Measurements from ENCODE around the gene C3.
"Not testable (repeated sequence)": the region's sequence is repeated elsewhere in the genome, so short reads cannot be mapped to it uniquely, and the experiment has no call there.

Gene C3

DNA sequence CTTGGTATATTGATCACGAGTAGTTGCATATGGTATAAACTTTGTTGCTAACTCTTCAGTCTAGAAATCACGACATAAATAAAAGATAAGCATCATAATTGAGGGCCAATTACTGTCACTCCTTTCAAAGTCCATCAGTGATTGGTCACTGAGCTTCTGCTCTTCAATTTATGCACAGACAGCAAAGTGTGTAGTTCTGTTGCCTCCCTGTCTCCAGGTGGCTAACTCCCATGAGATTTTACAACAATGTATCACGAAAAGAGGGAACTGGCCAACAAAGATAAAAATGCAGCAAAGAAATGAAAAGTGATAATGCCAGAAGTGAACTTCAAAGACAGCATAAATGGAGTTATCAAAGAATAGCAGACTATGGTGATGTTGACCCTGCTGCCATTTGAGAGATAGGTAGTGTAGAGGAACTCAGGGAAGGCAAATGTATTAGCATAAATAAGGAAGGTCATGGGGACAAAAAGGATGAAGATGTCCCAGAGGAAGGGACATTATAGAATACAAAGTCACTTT is 37.8 kb downstream of the C3 start:
- peaks cover 22% of the 10 kb centered on the region for H3K9me3 ChIP-seq (ENCODE audit: insufficient read depth, low read depth, low read length)
- H3K4me3 ChIP-seq (ENCODE audit: low read length), result no peak overlapping the region
- H3K27me3 ChIP-seq (ENCODE audit: insufficient read depth, low read length), result no peaks in the 10 kb centered on the region
- no peak overlapping the region for H3K27ac ChIP-seq (ENCODE audit: low read depth, low read length)
- no peak overlapping the region for H3K9ac ChIP-seq (ENCODE audit: low read depth, low read length)
- 48% methylated on average over 2 of the region's 3 CpGs for WGBS
- H3K4me1 ChIP-seq (ENCODE audit: insufficient read depth, low read length), result no peaks in the 10 kb centered on the region
- H3K36me3 ChIP-seq (ENCODE audit: insufficient read depth, low read length), result no peaks in the 10 kb centered on the region

DNA sequence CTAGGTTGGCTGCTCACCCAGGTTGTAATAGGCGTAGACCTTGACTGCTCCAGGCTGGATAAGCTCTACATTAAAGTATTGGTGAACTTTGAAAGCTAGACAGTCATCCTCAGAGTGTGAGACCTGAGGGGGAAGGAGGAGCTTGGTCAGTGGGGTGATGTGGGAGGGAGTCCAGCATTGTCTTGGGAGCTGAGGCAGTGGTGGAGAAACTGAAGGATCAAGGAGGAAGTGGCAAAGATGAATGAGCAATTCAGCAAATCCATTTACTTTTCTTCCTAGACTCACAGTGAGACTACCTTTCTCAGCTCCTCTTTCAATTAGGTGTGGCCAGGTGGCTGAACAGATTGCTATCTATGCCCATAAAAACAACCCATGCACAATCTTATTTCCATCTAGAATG is 40.3 kb downstream of the C3 start:
- Histone ChIP-seq H3K27me3 (ENCODE audit: insufficient read depth, low read length) (no peaks in the 10 kb centered on the region), H3K27ac (ENCODE audit: low read depth, low read length) (no peak overlapping the region), H3K9ac (ENCODE audit: low read depth, low read length) (no peak overlapping the region), H3K9me3 (ENCODE audit: insufficient read depth, low read depth, low read length) (peaks cover 16% of the 10 kb centered on the region), H3K4me3 (ENCODE audit: low read length) (no peak overlapping the region), H3K36me3 (ENCODE audit: insufficient read depth, low read length) (no peaks in the 10 kb centered on the region), H3K4me1 (ENCODE audit: insufficient read depth, low read length) (peaks cover 2% of the 10 kb centered on the region)
- WGBS, result 90% methylated on average over 1 of the region's 1 CpG

DNA sequence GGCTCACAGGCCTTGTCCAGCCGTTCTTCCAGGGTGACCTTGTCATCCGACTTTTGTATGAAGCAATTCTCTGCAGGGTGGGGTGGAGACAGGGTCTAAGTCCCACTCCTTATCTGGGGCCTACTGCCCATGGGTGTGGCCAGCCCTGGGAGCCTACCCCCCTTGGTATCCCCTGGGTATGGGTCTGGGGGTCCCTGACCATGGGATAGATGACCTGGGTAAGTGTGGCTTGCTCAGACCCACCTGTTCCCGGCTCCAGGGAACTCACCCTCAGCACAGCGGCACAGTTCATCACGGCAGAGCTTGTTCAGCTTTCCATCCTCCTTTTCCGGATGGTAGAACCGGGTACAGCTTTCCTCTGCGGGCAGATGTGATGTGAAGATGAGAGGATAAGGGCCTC is 41.3 kb downstream of the C3 start:
- peaks cover 4% of the 10 kb centered on the region for H3K4me1 ChIP-seq (ENCODE audit: insufficient read depth, low read length)
- no peak overlapping the region for H3K4me3 ChIP-seq (ENCODE audit: low read length)
- WGBS, result 89% methylated on average over 7 of the region's 8 CpGs
- H3K9me3 ChIP-seq (ENCODE audit: insufficient read depth, low read depth, low read length), result peaks cover 13% of the 10 kb centered on the region; the same call in 1 of the 2 replicates
- H3K36me3 ChIP-seq (ENCODE audit: insufficient read depth, low read length), result no peaks in the 10 kb centered on the region
- H3K27ac ChIP-seq (ENCODE audit: low read depth, low read length), result no peak overlapping the region
- no peaks in the 10 kb centered on the region for H3K27me3 ChIP-seq (ENCODE audit: insufficient read depth, low read length)
- H3K9ac ChIP-seq (ENCODE audit: low read depth, low read length), result no peak overlapping the region

DNA sequence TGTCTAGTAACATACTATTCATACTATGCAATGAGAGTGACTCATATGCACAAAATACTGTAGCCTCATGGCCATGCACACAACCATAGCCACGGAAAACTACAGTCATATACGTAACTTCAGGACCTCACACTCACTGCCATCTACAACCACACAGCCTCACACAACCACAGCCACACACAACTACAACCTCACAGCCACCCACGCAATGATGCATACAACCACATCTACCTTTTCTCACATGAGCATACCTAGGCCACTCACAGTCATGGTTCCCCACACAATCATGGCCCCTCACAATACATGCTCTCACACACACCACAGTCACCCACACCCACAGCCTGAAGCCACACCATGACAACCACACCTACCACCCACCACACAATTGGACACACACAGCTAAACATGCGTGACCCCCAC is 41.8 kb downstream of the C3 start:
- Histone ChIP-seq H3K9ac (ENCODE audit: low read depth, low read length) (no peak overlapping the region), H3K9me3 (ENCODE audit: insufficient read depth, low read depth, low read length) (peaks cover 13% of the 10 kb centered on the region; the same call in 1 of the 2 replicates), H3K4me3 (ENCODE audit: low read length) (no peak overlapping the region), H3K27ac (ENCODE audit: low read depth, low read length) (no peak overlapping the region), H3K36me3 (ENCODE audit: insufficient read depth, low read length) (no peaks in the 10 kb centered on the region), H3K27me3 (ENCODE audit: insufficient read depth, low read length) (no peaks in the 10 kb centered on the region), H3K4me1 (ENCODE audit: insufficient read depth, low read length) (peaks cover 4% of the 10 kb centered on the region)
- 86% methylated on average over 4 of the region's 4 CpGs for WGBS

DNA sequence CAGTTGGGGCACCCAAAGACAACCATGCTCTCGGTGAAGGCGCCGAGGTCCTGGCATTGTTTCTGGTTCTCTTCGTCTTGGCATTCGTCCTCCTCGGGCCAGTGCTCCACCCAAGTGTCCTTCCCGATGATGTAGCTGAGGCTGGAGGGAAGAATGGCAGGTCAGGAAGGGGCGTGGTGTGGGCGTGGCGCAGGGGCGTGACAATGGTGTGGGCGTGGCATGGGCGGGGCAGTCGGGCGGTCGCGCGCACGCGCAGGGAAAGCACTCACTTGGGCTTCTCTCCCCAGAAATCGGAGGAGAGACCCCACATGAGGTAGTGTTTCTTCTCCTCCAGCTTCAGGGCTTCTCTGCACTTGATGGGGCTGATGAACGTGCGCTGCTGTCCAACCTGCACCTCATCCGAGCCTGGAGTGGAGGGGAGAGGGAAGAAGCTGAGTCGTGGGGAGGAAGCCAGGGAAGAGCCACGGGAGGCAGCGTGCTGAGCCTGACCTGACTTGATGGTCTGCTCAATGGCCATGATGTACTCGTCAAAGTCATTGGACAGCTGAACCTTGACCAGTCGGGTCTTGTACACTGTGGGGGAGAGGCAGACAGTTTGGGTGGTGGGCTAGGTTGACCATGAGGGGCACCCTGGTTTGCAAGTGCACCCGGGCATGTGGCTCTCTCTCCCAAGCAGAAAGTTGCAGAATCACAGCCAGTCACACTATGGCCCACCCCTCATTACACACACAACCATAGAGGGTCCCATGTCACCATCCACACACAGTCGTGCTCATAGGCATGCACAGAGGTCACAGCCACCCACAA is 42.4 kb downstream of the C3 start:
- 84% methylated on average over 31 of the region's 31 CpGs for WGBS
- Histone ChIP-seq H3K36me3 (ENCODE audit: insufficient read depth, low read length) (no peaks in the 10 kb centered on the region), H3K27ac (ENCODE audit: low read depth, low read length) (no peak overlapping the region), H3K4me3 (ENCODE audit: low read length) (peak overlapping the region; percentile 53), H3K9me3 (ENCODE audit: insufficient read depth, low read depth, low read length) (peaks cover 13% of the 10 kb centered on the region; the same call in 1 of the 2 replicates), H3K4me1 (ENCODE audit: insufficient read depth, low read length) (peaks cover 4% of the 10 kb centered on the region), H3K27me3 (ENCODE audit: insufficient read depth, low read length) (no peaks in the 10 kb centered on the region), H3K9ac (ENCODE audit: low read depth, low read length) (no peak overlapping the region)

DNA sequence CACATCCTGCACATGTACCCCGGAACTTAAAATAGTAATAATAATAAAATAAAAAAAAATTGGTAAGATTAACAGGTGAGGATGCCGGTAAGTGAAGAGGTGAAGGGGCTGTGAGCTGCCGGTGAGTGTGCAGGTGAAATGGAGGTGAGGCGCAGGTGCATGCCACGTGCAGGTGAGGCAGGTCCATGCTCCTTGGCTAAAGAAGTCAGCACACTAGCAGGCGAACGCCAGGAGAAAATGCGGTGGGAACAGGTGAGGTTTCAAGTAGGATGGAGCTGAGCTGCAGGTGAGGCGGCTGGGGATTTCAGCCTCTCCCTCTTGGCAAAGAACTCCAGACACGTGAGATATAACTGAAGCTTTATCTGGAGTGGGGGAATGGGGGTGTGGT is 43.0 kb downstream of the C3 start:
- Histone ChIP-seq H3K27me3 (ENCODE audit: insufficient read depth, low read length) (no peaks in the 10 kb centered on the region), H3K9ac (ENCODE audit: low read depth, low read length) (no peak overlapping the region), H3K4me1 (ENCODE audit: insufficient read depth, low read length) (peaks cover 4% of the 10 kb centered on the region), H3K27ac (ENCODE audit: low read depth, low read length) (no peak overlapping the region), H3K9me3 (ENCODE audit: insufficient read depth, low read depth, low read length) (peaks cover 13% of the 10 kb centered on the region; the same call in 1 of the 2 replicates), H3K4me3 (ENCODE audit: low read length) (peak overlapping the region; percentile 53), H3K36me3 (ENCODE audit: insufficient read depth, low read length) (no peaks in the 10 kb centered on the region)
- 80% methylated on average over 9 of the region's 10 CpGs for WGBS

DNA sequence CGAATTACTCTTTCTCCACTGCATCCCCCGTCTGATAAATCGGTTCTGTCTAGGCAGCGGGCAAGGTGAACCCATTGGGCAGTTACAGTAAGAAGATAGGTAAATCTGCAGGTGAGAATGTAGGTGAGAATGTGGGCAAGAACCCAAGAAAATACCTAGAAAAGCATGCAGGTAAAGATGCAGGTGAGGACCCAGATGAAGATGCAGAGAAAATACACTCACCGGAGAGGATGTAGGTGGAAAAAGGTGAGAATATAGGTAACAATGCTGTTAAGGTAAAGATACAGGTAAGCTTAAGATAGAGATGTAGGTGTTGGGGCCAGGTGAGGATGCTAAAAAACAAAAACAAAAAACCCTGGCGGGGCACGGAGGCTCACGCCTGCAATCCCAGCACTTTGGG is 44.2 kb downstream of the C3 start:
- Histone ChIP-seq H3K27me3 (ENCODE audit: insufficient read depth, low read length) (no peaks in the 10 kb centered on the region), H3K4me3 (ENCODE audit: low read length) (no peak overlapping the region), H3K36me3 (ENCODE audit: insufficient read depth, low read length) (no peaks in the 10 kb centered on the region), H3K4me1 (ENCODE audit: insufficient read depth, low read length) (peaks cover 4% of the 10 kb centered on the region), H3K9ac (ENCODE audit: low read depth, low read length) (no peak overlapping the region), H3K9me3 (ENCODE audit: insufficient read depth, low read depth, low read length) (peaks cover 13% of the 10 kb centered on the region; the same call in 1 of the 2 replicates), H3K27ac (ENCODE audit: low read depth, low read length) (no peak overlapping the region)
- WGBS, result 86% methylated on average over 8 of the region's 8 CpGs

DNA sequence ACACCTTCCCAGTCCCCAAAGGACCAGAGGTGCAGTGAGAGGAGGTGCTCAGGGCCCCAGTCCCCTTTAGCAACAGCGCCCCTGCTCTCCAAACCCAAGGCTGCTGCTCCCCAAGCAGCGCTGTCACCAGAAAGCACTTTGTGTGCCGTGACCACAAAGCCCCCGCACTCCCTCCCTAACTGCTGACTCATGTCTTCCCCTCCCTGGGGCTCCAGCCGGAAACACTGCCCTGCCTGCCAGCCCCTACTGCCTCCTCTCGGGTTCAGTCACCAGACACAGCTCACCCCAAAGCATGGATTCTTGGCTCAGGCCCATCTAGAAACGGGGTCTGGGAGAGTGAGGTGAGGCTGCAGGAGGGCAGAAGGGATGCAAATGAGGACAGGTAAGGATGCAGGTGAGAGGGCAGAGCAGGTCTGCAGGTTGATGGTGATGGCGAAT is 45.6 kb downstream of the C3 start:
- H3K27ac ChIP-seq (ENCODE audit: low read depth, low read length), result no peak overlapping the region
- 74% methylated on average over 8 of the region's 8 CpGs for WGBS
- H3K9ac ChIP-seq (ENCODE audit: low read depth, low read length), result peak overlapping the region; percentile 36; the same call in 1 of the 2 replicates
- H3K4me3 ChIP-seq (ENCODE audit: low read length), result peak overlapping the region; percentile 22; the same call in 1 of the 2 replicates
- peaks cover 4% of the 10 kb centered on the region for H3K4me1 ChIP-seq (ENCODE audit: insufficient read depth, low read length)
- peaks cover 10% of the 10 kb centered on the region; the same call in 1 of the 2 replicates for H3K9me3 ChIP-seq (ENCODE audit: insufficient read depth, low read depth, low read length)
- H3K27me3 ChIP-seq (ENCODE audit: insufficient read depth, low read length), result no peaks in the 10 kb centered on the region
- H3K36me3 ChIP-seq (ENCODE audit: insufficient read depth, low read length), result no peaks in the 10 kb centered on the region

DNA sequence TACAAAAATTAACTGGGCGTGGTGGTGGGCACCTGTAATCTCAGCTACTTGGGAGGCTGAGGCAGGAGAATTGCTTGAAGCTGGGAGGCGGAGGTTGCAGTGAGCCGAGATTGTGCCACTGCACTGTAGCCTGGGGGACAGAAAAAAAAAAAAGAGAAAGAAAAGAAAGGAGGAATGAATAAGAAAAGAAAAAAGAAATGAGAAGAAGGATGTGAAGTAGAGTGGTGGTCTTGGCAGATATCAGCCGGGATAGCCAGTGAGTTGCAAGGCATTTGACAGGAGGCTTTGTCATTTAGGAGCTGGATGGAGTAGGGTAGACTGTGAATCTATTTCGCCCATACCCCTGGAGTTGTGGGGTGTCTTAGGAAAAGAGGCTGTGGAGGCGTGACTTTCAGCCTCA is 46.0 kb downstream of the C3 start:
- H3K27me3 ChIP-seq (ENCODE audit: insufficient read depth, low read length); H3K36me3 ChIP-seq (ENCODE audit: insufficient read depth, low read length); H3K27ac ChIP-seq (ENCODE audit: low read depth, low read length); H3K9me3 ChIP-seq (ENCODE audit: insufficient read depth, low read depth, low read length); H3K4me3 ChIP-seq (ENCODE audit: low read length); H3K4me1 ChIP-seq (ENCODE audit: insufficient read depth, low read length): not testable (repeated sequence)
- 87% methylated on average over 5 of the region's 6 CpGs for WGBS
- peak overlapping the region; percentile 36; the same call in 1 of the 2 replicates for H3K9ac ChIP-seq (ENCODE audit: low read depth, low read length)

DNA sequence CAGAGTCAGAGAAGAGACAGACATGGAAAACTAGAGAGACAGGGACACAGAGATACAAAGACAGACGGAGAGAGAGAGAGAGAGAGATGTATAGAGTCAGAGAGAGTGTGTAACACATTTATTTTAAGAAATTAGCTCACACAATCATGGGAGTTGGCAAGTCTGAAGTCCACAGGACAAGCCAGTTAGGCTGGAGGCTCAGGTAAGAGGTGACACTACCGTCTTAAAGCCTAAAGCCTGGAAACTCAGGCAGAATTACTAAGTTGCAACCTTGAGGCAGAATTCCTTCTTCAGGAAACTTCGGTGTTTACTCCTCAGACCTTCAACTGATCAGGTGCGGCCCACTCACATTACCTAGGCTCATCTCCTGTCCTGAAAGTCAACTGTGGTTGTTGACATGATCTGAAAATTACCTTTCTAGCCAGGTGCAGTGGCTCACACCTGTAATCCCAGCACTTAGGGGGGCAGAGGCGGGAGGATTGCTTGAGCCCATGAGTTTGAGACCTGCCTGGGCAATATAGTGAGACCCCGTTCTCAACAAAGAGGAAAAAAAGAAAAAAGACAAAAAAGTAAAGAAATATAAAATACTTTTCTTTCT is 47.7 kb downstream of the C3 start:
- peaks cover 4% of the 10 kb centered on the region for H3K4me1 ChIP-seq (ENCODE audit: insufficient read depth, low read length)
- no peaks in the 10 kb centered on the region for H3K36me3 ChIP-seq (ENCODE audit: insufficient read depth, low read length)
- no peaks in the 10 kb centered on the region for H3K9me3 ChIP-seq (ENCODE audit: insufficient read depth, low read depth, low read length)
- H3K9ac ChIP-seq (ENCODE audit: low read depth, low read length), result no peak overlapping the region
- 59% methylated on average over 5 of the region's 6 CpGs for WGBS
- H3K4me3 ChIP-seq (ENCODE audit: low read length), result no peak overlapping the region
- H3K27ac ChIP-seq (ENCODE audit: low read depth, low read length), result no peak overlapping the region
- H3K27me3 ChIP-seq (ENCODE audit: insufficient read depth, low read length), result no peaks in the 10 kb centered on the region

DNA sequence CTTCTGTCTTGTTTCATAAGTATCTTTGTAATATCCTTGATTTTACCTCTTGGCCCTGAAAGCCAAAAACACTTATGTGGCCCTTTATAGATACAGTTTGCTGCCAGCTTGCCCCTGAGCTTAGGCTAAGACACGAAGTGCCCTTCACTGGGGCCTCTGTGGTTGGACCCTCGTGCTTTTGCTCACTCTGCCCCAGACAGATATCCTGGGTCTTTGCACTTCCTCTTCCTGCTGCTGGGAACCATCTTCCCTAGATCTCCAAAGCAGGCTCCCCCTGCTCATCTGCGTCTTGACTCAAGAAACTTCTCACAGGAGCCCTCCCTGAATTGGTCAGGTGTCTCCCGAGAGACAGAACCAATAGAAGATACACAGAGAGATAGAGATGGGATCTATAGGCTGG is 48.5 kb downstream of the C3 start:
- Histone ChIP-seq H3K4me1 (ENCODE audit: insufficient read depth, low read length) (peaks cover 4% of the 10 kb centered on the region), H3K36me3 (ENCODE audit: insufficient read depth, low read length) (no peaks in the 10 kb centered on the region), H3K9me3 (ENCODE audit: insufficient read depth, low read depth, low read length) (no peaks in the 10 kb centered on the region), H3K27me3 (ENCODE audit: insufficient read depth, low read length) (no peaks in the 10 kb centered on the region), H3K27ac (ENCODE audit: low read depth, low read length) (no peak overlapping the region), H3K4me3 (ENCODE audit: low read length) (no peak overlapping the region), H3K9ac (ENCODE audit: low read depth, low read length) (no peak overlapping the region)
- 68% methylated on average over 4 of the region's 4 CpGs for WGBS

Measured in HUES64 (cell line).